IMR-90 (cell line): ENCODE results near the gene DMD. TPM values are rescaled to one million over a fixed set of nuclear protein-coding genes. Genes with fewer than 3 reads are reported as not detected.

Experiments used
- ATAC-seq: fragments of 200-7000 bp; cut with Tn5 transposase; 2 replicates; pipeline ENCODE4 v1.9.1; 2020; ENCODE audit warnings: low read depth, mild to moderate bottlenecking, moderate library complexity
- BruUV-seq: library from RNA; stranded (reverse); fragments of 400-500 nt; replicated peaks from 2 replicates; lab custom pipeline; 2021; lab: Mats Ljungman, UMichigan
- CTCF ChIA-PET: fragments of 300-600 bp; formaldehyde crosslinking; extraction: SDS; loops from one replicate; lab custom pipeline; 2021; ENCODE audit warnings: antibody characterized with exemption; lab: Yijun Ruan, JAX
- POLR2A ChIA-PET: fragments of 300-600 bp; sonication (Branson Sonifier 250); formaldehyde crosslinking; loops from one replicate; lab custom pipeline; 2022; ENCODE audit warnings: antibody characterized with exemption; ENCODE audit not compliant: unreplicated experiment; lab: Charles Lee
- DNase-seq: peaks from one replicate; pipeline ENCODE4 v3.0.0; 2013
- H2AFZ ChIP-seq: replicated peaks from 2 replicates; pipeline ENCODE3; 2013; ENCODE audit warnings: low read length, mild to moderate bottlenecking; ENCODE audit not compliant: poor library complexity
- H2AK5ac ChIP-seq: 2 replicates; pipeline ENCODE4 v1.6.1; 2013; ENCODE audit warnings: low read depth, low read length, inconsistent platforms
- H2AK9ac ChIP-seq: replicated peaks from 2 replicates; pipeline ENCODE3; 2013; ENCODE audit warnings: mild to moderate bottlenecking, low read depth, low read length, moderate library complexity; ENCODE audit not compliant: poor library complexity
- H2BK120ac ChIP-seq: 2 replicates; pipeline ENCODE4 v1.6.1; 2013; ENCODE audit warnings: low read depth, low read length, inconsistent platforms
- H2BK15ac ChIP-seq: 3 replicates; pipeline ENCODE4 v1.6.1; 2013; ENCODE audit warnings: low read depth, low read length, inconsistent platforms
- H2BK20ac ChIP-seq: 2 replicates; pipeline ENCODE4 v1.6.1; 2013; ENCODE audit warnings: low read depth, mild to moderate bottlenecking, inconsistent platforms, low read length, moderate library complexity
- H2BK5ac ChIP-seq: 2 replicates; pipeline ENCODE4 v1.6.1; 2013; ENCODE audit warnings: mild to moderate bottlenecking, low read depth, low read length, inconsistent platforms; ENCODE audit not compliant: poor library complexity, severe bottlenecking
- H3K14ac ChIP-seq: replicated peaks from 2 replicates; pipeline ENCODE4 v1.6.1; 2013; ENCODE audit warnings: low read depth, low read length, inconsistent platforms
- H3K18ac ChIP-seq: 2 replicates; pipeline ENCODE4 v1.6.1; 2013; ENCODE audit warnings: low read depth, low read length, control low read depth
- H3K23ac ChIP-seq: 2 replicates; pipeline ENCODE4 v1.6.1; 2013; ENCODE audit warnings: low read depth, low read length, inconsistent platforms
- H3K27ac ChIP-seq: 2 replicates; pipeline ENCODE4 v1.5.1; 2013; ENCODE audit warnings: mild to moderate bottlenecking, control low read depth, low read length; ENCODE audit not compliant: insufficient read depth
- H3K27me3 ChIP-seq: 2 replicates; pipeline ENCODE4 v1.6.1; 2013; ENCODE audit warnings: low read length; ENCODE audit not compliant: control insufficient read depth, insufficient read depth
- H3K36me3 ChIP-seq: 2 replicates; pipeline ENCODE4 v1.6.1; 2013; ENCODE audit warnings: low read length, mixed read lengths; ENCODE audit not compliant: control insufficient read depth, insufficient read depth
- H3K4ac ChIP-seq: 2 replicates; pipeline ENCODE4 v1.6.1; 2013; ENCODE audit warnings: low read depth, low read length, inconsistent platforms
- H3K4me1 ChIP-seq: 2 replicates; pipeline ENCODE4 v1.6.1; 2013; ENCODE audit warnings: low read length, mixed read lengths; ENCODE audit not compliant: control insufficient read depth, insufficient read depth
- H3K4me2 ChIP-seq: 2 replicates; pipeline ENCODE4 v1.6.1; 2013; ENCODE audit warnings: low read depth, mild to moderate bottlenecking, control low read depth, low read length, moderate library complexity
- H3K4me3 ChIP-seq: 2 replicates; pipeline ENCODE4 v1.5.1; 2013; ENCODE audit warnings: low read depth, mild to moderate bottlenecking, control low read depth, low read length, moderate library complexity; ENCODE audit not compliant: insufficient read depth
- H3K56ac ChIP-seq: 2 replicates; pipeline ENCODE4 v1.6.1; 2013; ENCODE audit warnings: low read length, inconsistent platforms; ENCODE audit not compliant: insufficient read depth; ENCODE audit errors: extremely low read depth
- H3K79me1 ChIP-seq, 2 experiments: 2 replicates each; pipeline ENCODE4 v1.6.1; 2013; ENCODE audit warnings: low read length in 2 of 2, inconsistent platforms in 1 of 2, low read depth in 1 of 2
- H3K9ac ChIP-seq: 2 replicates; pipeline ENCODE4 v1.6.1; 2013; ENCODE audit warnings: low read depth, low read length, control low read depth
- H3K9me1 ChIP-seq: 2 replicates; pipeline ENCODE4 v1.6.1; 2013; ENCODE audit warnings: low read length, inconsistent platforms; ENCODE audit not compliant: insufficient read depth
- H3K9me3 ChIP-seq: 2 replicates; pipeline ENCODE4 v1.6.1; 2013; ENCODE audit warnings: low read length; ENCODE audit not compliant: control insufficient read depth, insufficient read depth
- H4K20me1 ChIP-seq: 2 replicates; pipeline ENCODE4 v1.6.1; 2013; ENCODE audit warnings: low read length, inconsistent platforms; ENCODE audit not compliant: insufficient read depth
- H4K5ac ChIP-seq: 2 replicates; pipeline ENCODE4 v1.6.1; 2013; ENCODE audit warnings: mild to moderate bottlenecking, low read depth, low read length, control low read depth
- H4K8ac ChIP-seq, 2 experiments: 2 replicates each; pipeline ENCODE4 v1.6.1; 2013; ENCODE audit warnings: low read depth in 2 of 2, low read length in 2 of 2, control low read depth in 1 of 2, inconsistent platforms in 1 of 2
- H4K91ac ChIP-seq: 2 replicates; pipeline ENCODE4 v1.6.1; 2013; ENCODE audit warnings: low read depth, low read length, inconsistent platforms; ENCODE audit not compliant: insufficient read depth
- BHLHE40 ChIP-seq: fragments of 150-350 bp; IDR thresholded peaks from 2 replicates; pipeline ENCODE4 v1.6.1; 2016; ENCODE audit warnings: mild to moderate bottlenecking, low read depth, low read length
- CEBPB ChIP-seq: IDR thresholded peaks from 2 replicates; pipeline ENCODE4 v1.6.1; 2012; ENCODE audit warnings: low read depth, low read length, improper control_type of control experiment
- CHD1 ChIP-seq: IDR thresholded peaks from 2 replicates; pipeline ENCODE4 v1.6.1; 2012; ENCODE audit warnings: low read depth, low read length, improper control_type of control experiment
- ELK1 ChIP-seq: fragments of 150-350 bp; IDR thresholded peaks from 2 replicates; pipeline ENCODE4 v1.6.1; 2016; ENCODE audit warnings: low read depth, mild to moderate bottlenecking, low read length, moderate library complexity, borderline replicate concordance
- FOS ChIP-seq: fragments of 150-350 bp; IDR thresholded peaks from 2 replicates; pipeline ENCODE4 v1.6.1; 2016; ENCODE audit warnings: low read depth, low read length
- MAFK ChIP-seq: IDR thresholded peaks from 2 replicates; pipeline ENCODE4 v1.6.1; 2012; ENCODE audit warnings: low read depth, low read length, improper control_type of control experiment
- MAZ ChIP-seq: IDR thresholded peaks from 2 replicates; pipeline ENCODE4 v1.6.1; 2012; ENCODE audit warnings: low read depth, mild to moderate bottlenecking, low read length, improper control_type of control experiment, moderate library complexity, borderline replicate concordance
- MXI1 ChIP-seq: IDR thresholded peaks from 2 replicates; pipeline ENCODE4 v1.6.1; 2012; ENCODE audit warnings: low read depth, mild to moderate bottlenecking, low read length, moderate library complexity, borderline replicate concordance
- NFE2L2 ChIP-seq: fragments of 150-350 bp; IDR thresholded peaks from 2 replicates; pipeline ENCODE4 v1.6.1; 2016; ENCODE audit warnings: low read depth, mild to moderate bottlenecking, low read length
- POLR2A ChIP-seq: IDR thresholded peaks from 2 replicates; pipeline ENCODE4 v1.6.1; 2012; ENCODE audit warnings: mild to moderate bottlenecking, low read depth, low read length
- RAD21 ChIP-seq: IDR thresholded peaks from 2 replicates; pipeline ENCODE4 v1.6.1; 2012; ENCODE audit warnings: low read length, improper control_type of control experiment
- RCOR1 ChIP-seq: IDR thresholded peaks from 2 replicates; pipeline ENCODE4 v1.6.1; 2012; ENCODE audit warnings: mild to moderate bottlenecking, low read length, improper control_type of control experiment; ENCODE audit not compliant: insufficient replicate concordance
- RFX5 ChIP-seq: IDR thresholded peaks from 2 replicates; pipeline ENCODE4 v1.8.0; 2012; ENCODE audit warnings: low read depth, mild to moderate bottlenecking, low read length, moderate library complexity
- SMC3 ChIP-seq: fragments of 150-350 bp; IDR thresholded peaks from 2 replicates; pipeline ENCODE4 v1.6.1; 2016; ENCODE audit warnings: low read depth, mild to moderate bottlenecking, antibody characterized with exemption, low read length, moderate library complexity
- WGBS, 2 experiments: methylation state at CpG; one replicate each; pipeline versions ENCODE4 v1.1.5 to v1.1.7; 2013; ENCODE audit warnings: missing lambda C conversion rate in 2 of 2; ENCODE audit not compliant: insufficient read length in 1 of 2; ENCODE audit errors: extremely low coverage in 2 of 2; 5-methylcytosine and 5-hydroxymethylcytosine counted together
- dilution Hi-C: fragments of 300-500 bp; cut with HindIII; formaldehyde crosslinking; loops from one replicate; pipeline ENCODE4 v1.14.3; 2018; ENCODE audit warnings: low sequenced_read_pairs; ENCODE audit not compliant: unreplicated experiment
- in situ Hi-C: fragments of 300-500 bp; cut with MboI; formaldehyde crosslinking; loops from 3 replicates; pipeline ENCODE4 v1.14.3; 2019; ENCODE audit warnings: low sequenced_read_pairs, inconsistent platforms, mixed read lengths
- intact Hi-C: fragments of 100-400 bp; cut with micrococcal nuclease; formaldehyde crosslinking; loops from 2 replicates; pipeline ENCODE4 v1.10.0; 2022
- polyA plus RNA-seq, 3 experiments: library from polyadenylated mRNA; depleted of rRNA; stranded (reverse); fragments of >200 nt; gene quantifications; 2 replicates each; pipeline ENCODE4 v1.2.3, GENCODE V29; 2012; ENCODE audit warnings: low replicate concordance in 1 of 3
- total RNA-seq: library from RNA; depleted of rRNA; stranded (reverse); fragments of >200 nt; gene quantifications from 2 replicates; pipeline ENCODE4 v1.2.3, GENCODE V29; 2012
- TF ChIP-seq, protein P1 (sequence below): conservative IDR thresholded peaks from 2 replicates; pipeline ENCODE4 v1.5.1; 2012; ENCODE audit warnings: mild to moderate bottlenecking, low read depth, low read length, improper control_type of control experiment
- TF ChIP-seq, protein P2 (sequence below): fragments of 150-350 bp; IDR thresholded peaks from 2 replicates; pipeline ENCODE4 v1.6.1; 2017; ENCODE audit warnings: mild to moderate bottlenecking, antibody characterized with exemption, low read length, low read depth

The DMD gene
- total and polyA plus RNA-seq, 2 of the 4 experiments (the other 2 are of a cell fraction): 6.6 to 11.8 TPM

GRCh38 chrX:33171041-33171440 is 40.3 kb downstream of the DMD start:
- H4K20me1 ChIP-seq: no peaks in the 10 kb centered on the region
- H2BK120ac ChIP-seq: no peak overlapping the region
- no peak overlapping the region for H3K27ac ChIP-seq
- H2BK5ac ChIP-seq: no peak overlapping the region
- ATAC-seq: no peak
- H3K79me1 ChIP-seq: no peaks in the 10 kb centered on the region
- no peak overlapping the region for H3K9ac ChIP-seq
- H3K27me3 ChIP-seq: no peaks in the 10 kb centered on the region
- no peaks in the 10 kb centered on the region for H3K9me1 ChIP-seq
- no peaks in the 10 kb centered on the region for H3K36me3 ChIP-seq
- TF ChIP-seq MXI1: no peak
- TF ChIP-seq MAFK: no peak
- TF ChIP-seq CHD1: no peak
- TF ChIP-seq, protein P1, sequence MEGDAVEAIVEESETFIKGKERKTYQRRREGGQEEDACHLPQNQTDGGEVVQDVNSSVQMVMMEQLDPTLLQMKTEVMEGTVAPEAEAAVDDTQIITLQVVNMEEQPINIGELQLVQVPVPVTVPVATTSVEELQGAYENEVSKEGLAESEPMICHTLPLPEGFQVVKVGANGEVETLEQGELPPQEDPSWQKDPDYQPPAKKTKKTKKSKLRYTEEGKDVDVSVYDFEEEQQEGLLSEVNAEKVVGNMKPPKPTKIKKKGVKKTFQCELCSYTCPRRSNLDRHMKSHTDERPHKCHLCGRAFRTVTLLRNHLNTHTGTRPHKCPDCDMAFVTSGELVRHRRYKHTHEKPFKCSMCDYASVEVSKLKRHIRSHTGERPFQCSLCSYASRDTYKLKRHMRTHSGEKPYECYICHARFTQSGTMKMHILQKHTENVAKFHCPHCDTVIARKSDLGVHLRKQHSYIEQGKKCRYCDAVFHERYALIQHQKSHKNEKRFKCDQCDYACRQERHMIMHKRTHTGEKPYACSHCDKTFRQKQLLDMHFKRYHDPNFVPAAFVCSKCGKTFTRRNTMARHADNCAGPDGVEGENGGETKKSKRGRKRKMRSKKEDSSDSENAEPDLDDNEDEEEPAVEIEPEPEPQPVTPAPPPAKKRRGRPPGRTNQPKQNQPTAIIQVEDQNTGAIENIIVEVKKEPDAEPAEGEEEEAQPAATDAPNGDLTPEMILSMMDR: no peak
- TF ChIP-seq RAD21: no peak
- no peak for TF ChIP-seq CEBPB
- no peak for TF ChIP-seq FOS
- no peak for TF ChIP-seq POLR2A
- TF ChIP-seq, protein P2, sequence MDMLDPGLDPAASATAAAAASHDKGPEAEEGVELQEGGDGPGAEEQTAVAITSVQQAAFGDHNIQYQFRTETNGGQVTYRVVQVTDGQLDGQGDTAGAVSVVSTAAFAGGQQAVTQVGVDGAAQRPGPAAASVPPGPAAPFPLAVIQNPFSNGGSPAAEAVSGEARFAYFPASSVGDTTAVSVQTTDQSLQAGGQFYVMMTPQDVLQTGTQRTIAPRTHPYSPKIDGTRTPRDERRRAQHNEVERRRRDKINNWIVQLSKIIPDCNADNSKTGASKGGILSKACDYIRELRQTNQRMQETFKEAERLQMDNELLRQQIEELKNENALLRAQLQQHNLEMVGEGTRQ: no peak
- TF ChIP-seq SMC3: no peak
- no peak for TF ChIP-seq RCOR1
- TF ChIP-seq NFE2L2: no peak
- TF ChIP-seq RFX5: no peak
- TF ChIP-seq ELK1: no peak
- TF ChIP-seq MAZ: no peak
- no peak for TF ChIP-seq BHLHE40
- DNase-seq: no peak
- in situ Hi-C loops (no loop called here), dilution Hi-C loops (no loop called here), intact Hi-C loops (no loop called here)
- no peak overlapping the region for H4K8ac ChIP-seq
- BruUV-seq: no TSS peak
- no peak overlapping the region for H2BK20ac ChIP-seq
- H2AK5ac ChIP-seq: no peak overlapping the region
- no peak overlapping the region for H2AK9ac ChIP-seq
- no peaks in the 10 kb centered on the region for H3K4me1 ChIP-seq
- no peak overlapping the region for H3K56ac ChIP-seq
- H4K5ac ChIP-seq: no peak overlapping the region
- no peaks in the 10 kb centered on the region for H3K9me3 ChIP-seq
- no peak overlapping the region for H4K91ac ChIP-seq
- H2BK15ac ChIP-seq: no peak overlapping the region
- no peak overlapping the region for H3K14ac ChIP-seq
- ChIA-PET POLR2A (no interaction called here), CTCF (no interaction called here)
- no CpG with 5 or more reads among the region's 2 CpGs for WGBS, 2 experiments
- H3K4me3 ChIP-seq: no peak overlapping the region
- H3K18ac ChIP-seq: no peak overlapping the region
- H3K4me2 ChIP-seq: no peak overlapping the region
- H3K23ac ChIP-seq: no peak overlapping the region
- H3K4ac ChIP-seq: no peak overlapping the region
- H2AFZ ChIP-seq: no peak overlapping the region
